Esophagus muscularis mucosa (tissue), 4 donors: Measurements from ENCODE around the gene STON2. TPM values are rescaled to one million over a fixed set of nuclear protein-coding genes. Genes with fewer than 3 reads are reported as not detected.
A peak's percentile ranks its signal among the peaks of the same experiment; 100 is the strongest.

ENCODE experiments used
- DNase-seq: peaks from one replicate; pipeline ENCODE4 v3.0.0-alpha.2; 2017; ENCODE audit errors: extremely low spot score
- H3K27ac ChIP-seq, 4 donors: fragments of 200-600 bp; sonication (generic); replicated peaks in 1 of 4; 1 replicate in 3 of 4; 2 replicates in 1 of 4; pipeline ENCODE4 v1.5.1; 2016 to 2019; ENCODE audit warnings: mild to moderate bottlenecking in 1 of 4
- H3K27me3 ChIP-seq, 4 donors: fragments of 200-600 bp; sonication (generic); one replicate each; pipeline versions ENCODE4 v1.5.1 to v1.6.0; 2016 to 2019
- H3K36me3 ChIP-seq, 4 donors: fragments of 200-600 bp; sonication (generic); one replicate each; pipeline ENCODE4 v1.5.1; 2016 to 2019
- H3K4me1 ChIP-seq, 4 donors: fragments of 200-600 bp; sonication (generic); one replicate each; pipeline ENCODE4 v1.5.1; 2016 to 2019
- H3K4me3 ChIP-seq, 4 donors: fragments of 200-600 bp; sonication (generic); 1 replicate in 2 of 4; 2 replicates in 2 of 4; pipeline ENCODE4 v1.5.1; 2016 to 2019; ENCODE audit warnings: mild to moderate bottlenecking in 4 of 4, moderate library complexity in 1 of 4
- H3K9me3 ChIP-seq, 4 donors: fragments of 200-600 bp; sonication (generic); 1 replicate in 3 of 4; 2 replicates in 1 of 4; pipeline ENCODE4 v1.5.1; 2016 to 2019
- EP300 ChIP-seq: sonication (generic); formaldehyde crosslinking; IDR thresholded peaks from one replicate; pipeline ENCODE4 v1.6.1; 2017; ENCODE audit warnings: antibody characterized with exemption
- POLR2A ChIP-seq: fragments of 450-650 bp; IDR thresholded peaks from one replicate; pipeline ENCODE4 v1.6.1; 2017; ENCODE audit warnings: antibody characterized with exemption, moderate library complexity, mild to moderate bottlenecking, low read depth
- POLR2AphosphoS5 ChIP-seq, 2 donors: sonication (generic); formaldehyde crosslinking; IDR thresholded peaks; one replicate each; pipeline ENCODE4 v1.6.1; 2017; ENCODE audit warnings: antibody characterized with exemption in 2 of 2
- WGBS: methylation state at CpG from one replicate; pipeline ENCODE4 v1.1.5; 2018; 5-methylcytosine and 5-hydroxymethylcytosine counted together
- intact Hi-C: fragments of 100-400 bp; cut with DNase I; formaldehyde crosslinking; loops from one replicate; pipeline ENCODE4 v1.15.1; 2023
- total RNA-seq, 4 donors: library from RNA; depleted of rRNA; stranded (reverse); fragments of >200 nt; gene quantifications; one replicate each; pipeline versions ENCODE4 v1.1.0 to v1.2.1, GENCODE V29; 2016
- TF ChIP-seq, protein P1 (sequence below), 3 experiments: fragments of 200-600 bp in 2 of 3; fragments of 450-650 bp in 1 of 3; sonication (generic) in 2 of 3; IDR thresholded peaks; one replicate each; pipeline ENCODE4 v1.5.1; 2017 to 2019; ENCODE audit warnings: antibody characterized with exemption in 3 of 3, mild to moderate bottlenecking in 2 of 3, moderate library complexity in 1 of 3

STON2 gene
- total RNA-seq, 4 donors from 2014 or later: 7.6 to 9.6 (median 8.8) TPM

DNA sequence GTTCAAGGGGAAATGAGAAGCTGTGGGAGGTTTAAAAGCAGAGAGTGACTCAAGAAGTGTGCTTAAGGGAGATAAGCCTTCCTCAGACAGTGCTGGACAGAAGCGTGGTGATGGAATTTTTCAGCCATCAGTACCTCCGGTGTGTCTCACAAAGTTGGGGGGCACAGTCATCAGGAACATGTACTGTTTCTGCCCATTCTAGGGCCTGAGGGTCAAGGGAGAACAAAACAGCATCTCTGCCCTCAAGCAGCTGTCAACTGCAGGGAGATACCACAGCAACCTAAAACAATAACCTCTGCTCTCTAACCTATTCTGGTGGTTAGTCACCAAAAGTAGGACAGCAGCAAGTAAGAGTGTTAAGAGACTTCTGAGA, 2.0 kb upstream of the STON2 start:
- Histone ChIP-seq H3K9me3 (peaks cover 0 to 6% (median 0%) of the 10 kb centered on the region in 4 donors), H3K36me3 (no peaks in the 10 kb centered on the region), H3K27me3 (no peaks in the 10 kb centered on the region), H3K4me3 (no peak overlapping the region), H3K27ac (no peak overlapping the region), H3K4me1 (peaks cover 0 to 8% (median 0%) of the 10 kb centered on the region in 4 donors)
- TF ChIP-seq POLR2AphosphoS5 (IDR thresholded peaks at IDR 0.05) (no peak), POLR2A (no peak), EP300 (no peak)
- TF ChIP-seq, protein P1, sequence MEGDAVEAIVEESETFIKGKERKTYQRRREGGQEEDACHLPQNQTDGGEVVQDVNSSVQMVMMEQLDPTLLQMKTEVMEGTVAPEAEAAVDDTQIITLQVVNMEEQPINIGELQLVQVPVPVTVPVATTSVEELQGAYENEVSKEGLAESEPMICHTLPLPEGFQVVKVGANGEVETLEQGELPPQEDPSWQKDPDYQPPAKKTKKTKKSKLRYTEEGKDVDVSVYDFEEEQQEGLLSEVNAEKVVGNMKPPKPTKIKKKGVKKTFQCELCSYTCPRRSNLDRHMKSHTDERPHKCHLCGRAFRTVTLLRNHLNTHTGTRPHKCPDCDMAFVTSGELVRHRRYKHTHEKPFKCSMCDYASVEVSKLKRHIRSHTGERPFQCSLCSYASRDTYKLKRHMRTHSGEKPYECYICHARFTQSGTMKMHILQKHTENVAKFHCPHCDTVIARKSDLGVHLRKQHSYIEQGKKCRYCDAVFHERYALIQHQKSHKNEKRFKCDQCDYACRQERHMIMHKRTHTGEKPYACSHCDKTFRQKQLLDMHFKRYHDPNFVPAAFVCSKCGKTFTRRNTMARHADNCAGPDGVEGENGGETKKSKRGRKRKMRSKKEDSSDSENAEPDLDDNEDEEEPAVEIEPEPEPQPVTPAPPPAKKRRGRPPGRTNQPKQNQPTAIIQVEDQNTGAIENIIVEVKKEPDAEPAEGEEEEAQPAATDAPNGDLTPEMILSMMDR (IDR thresholded peaks at IDR 0.05): no peak
- intact Hi-C loops: no loop called here
- WGBS: 75% methylated on average over 2 of the region's 2 CpGs
- no peak for DNase-seq

DNA sequence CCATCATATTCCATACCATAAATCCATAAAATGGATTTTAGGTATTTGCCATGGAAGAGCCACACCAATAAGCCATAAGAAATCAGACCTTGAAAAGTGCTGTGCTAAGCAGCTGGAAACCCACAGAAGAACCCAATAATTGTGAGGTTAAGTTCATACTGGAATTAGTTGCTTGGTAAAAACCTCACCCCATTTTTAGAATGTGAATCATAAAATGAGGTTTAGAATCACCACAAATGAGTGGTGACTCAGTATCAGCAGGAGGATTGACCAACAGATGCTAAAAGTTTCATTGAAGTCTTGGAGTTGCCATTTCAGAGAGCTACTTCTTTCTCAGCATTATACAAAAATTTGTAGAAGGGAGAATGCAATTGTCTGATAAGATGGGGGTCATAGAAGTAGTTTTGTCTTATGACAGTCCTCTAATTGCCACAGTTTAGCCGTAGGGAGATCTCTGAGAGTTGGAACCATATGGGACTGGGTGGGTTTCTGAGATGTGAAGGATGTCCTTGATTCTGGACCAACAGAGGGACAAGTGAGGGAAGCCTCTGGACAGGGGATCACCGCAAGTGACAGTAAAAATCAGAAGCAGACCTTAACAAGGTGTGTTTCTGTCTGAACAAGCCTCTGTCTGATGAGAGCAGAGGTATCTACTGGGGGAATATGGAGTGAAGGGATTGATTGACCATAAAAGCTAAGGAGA, 1.4 kb upstream of the STON2 start:
- 94% methylated on average over 2 of the region's 2 CpGs for WGBS
- H3K27ac ChIP-seq: peak overlapping the region in 1 of 4 donors; percentile 66
- H3K27me3 ChIP-seq: no peaks in the 10 kb centered on the region
- peaks cover 0 to 8% (median 0%) of the 10 kb centered on the region in 4 donors for H3K4me1 ChIP-seq
- intact Hi-C loops: no loop called here
- H3K4me3 ChIP-seq: no peak overlapping the region
- no peaks in the 10 kb centered on the region for H3K36me3 ChIP-seq
- TF ChIP-seq POLR2AphosphoS5 (IDR thresholded peaks at IDR 0.05) (no peak), POLR2A (no peak), EP300 (no peak)
- TF ChIP-seq, protein P1 (IDR thresholded peaks at IDR 0.05): no peak
- H3K9me3 ChIP-seq: peaks cover 0 to 6% (median 0%) of the 10 kb centered on the region in 4 donors
- peak; percentile 77 for DNase-seq

DNA sequence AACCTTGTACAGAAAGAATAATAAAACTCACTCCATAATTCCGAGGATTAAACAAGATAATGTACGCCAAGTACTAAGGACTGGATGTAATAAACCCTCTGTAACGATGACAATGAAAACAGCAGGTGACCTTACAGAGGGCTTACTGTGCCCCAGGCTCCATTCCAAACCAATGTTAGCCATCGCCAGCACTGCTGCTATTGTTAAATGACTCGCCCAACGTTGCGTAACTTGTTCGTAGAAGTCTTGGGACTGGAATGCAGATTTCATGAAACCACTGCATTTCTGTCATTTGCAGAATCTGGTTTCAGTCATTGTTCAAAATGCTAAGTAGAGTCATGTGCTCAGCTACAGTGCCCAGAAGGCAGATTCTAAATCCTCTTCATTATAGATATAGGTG, 728 bp upstream of the STON2 start:
- Histone ChIP-seq H3K9me3 (peaks cover 0 to 6% (median 0%) of the 10 kb centered on the region in 4 donors), H3K4me3 (no peak overlapping the region), H3K27ac (peak overlapping the region in 1 of 4 donors; percentile 66), H3K27me3 (no peaks in the 10 kb centered on the region), H3K4me1 (peaks cover 0 to 8% (median 0%) of the 10 kb centered on the region in 4 donors), H3K36me3 (no peaks in the 10 kb centered on the region)
- intact Hi-C loops: no loop called here
- peak in 1 of 2 donors; percentile 28 for TF ChIP-seq POLR2AphosphoS5 (IDR thresholded peaks at IDR 0.05)
- TF ChIP-seq POLR2A: no peak
- WGBS: 69% methylated on average over 8 of the region's 8 CpGs
- peak; percentile 91 for DNase-seq

DNA sequence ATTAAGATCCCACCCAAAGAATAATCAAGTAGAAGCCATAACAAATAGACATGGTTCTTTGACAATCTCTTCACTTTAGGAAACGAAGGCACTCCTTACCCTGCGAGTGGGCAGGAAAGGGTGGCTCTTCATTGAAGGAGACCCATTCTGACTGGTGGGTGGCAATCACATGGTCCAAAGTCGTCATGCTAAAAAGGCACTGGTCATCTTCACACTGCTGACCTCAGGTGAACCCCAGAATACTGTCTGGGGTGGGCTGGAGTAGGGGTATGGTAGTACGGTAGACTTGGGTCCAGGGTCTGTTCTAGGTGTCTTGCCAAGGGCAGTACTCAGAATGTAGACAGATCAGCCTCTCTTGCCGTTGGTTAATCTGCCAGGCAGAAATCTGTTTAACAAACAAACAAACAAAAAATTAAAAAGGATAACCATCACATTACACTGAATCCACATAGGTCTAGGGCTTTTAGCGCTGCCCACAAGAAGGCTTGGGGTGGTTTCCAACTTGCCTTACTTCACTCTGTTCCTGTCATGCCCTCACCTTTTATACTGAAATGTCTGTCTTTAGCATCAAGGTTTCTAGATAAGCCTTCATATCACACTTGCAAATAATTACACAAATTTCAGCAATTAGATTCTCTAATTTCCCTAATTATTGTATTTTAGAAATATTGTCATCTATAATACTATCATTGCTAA, 1.8 kb downstream of the STON2 start:
- DNase-seq: peak; percentile 64
- Histone ChIP-seq H3K27ac (no peak overlapping the region), H3K36me3 (no peaks in the 10 kb centered on the region), H3K4me3 (no peak overlapping the region), H3K4me1 (peaks cover 0 to 8% (median 0%) of the 10 kb centered on the region in 4 donors), H3K27me3 (no peaks in the 10 kb centered on the region), H3K9me3 (peaks cover 0 to 6% (median 3%) of the 10 kb centered on the region in 4 donors)
- TF ChIP-seq POLR2AphosphoS5 (IDR thresholded peaks at IDR 0.05): no peak
- TF ChIP-seq POLR2A: no peak
- no peak for TF ChIP-seq EP300
- TF ChIP-seq, protein P1 (IDR thresholded peaks at IDR 0.05): no peak
- WGBS: 77% methylated on average over 6 of the region's 6 CpGs
- intact Hi-C loops: no loop called here

DNA sequence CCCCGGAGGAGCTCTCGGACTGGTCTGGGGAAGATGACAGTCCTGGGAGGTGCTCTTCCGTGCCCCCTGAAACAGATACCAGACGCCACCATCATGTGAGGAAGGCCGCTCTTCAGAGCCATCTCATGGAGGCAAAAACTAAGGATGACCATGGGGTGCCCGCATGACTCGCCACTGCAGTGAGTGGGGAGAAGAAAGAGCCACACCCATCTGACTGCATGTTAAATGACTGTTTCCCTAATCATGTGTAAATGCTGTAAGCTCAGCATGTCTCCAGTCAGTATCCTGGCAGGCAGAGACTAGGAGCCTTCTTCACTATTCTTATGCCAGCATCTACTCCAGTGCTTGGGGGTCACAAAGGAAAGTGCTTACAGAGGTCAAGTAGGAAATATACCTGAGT, 4.0 kb downstream of the STON2 start:
- Histone ChIP-seq H3K27me3 (no peaks in the 10 kb centered on the region), H3K9me3 (peaks cover 0 to 8% (median 3%) of the 10 kb centered on the region in 4 donors), H3K36me3 (no peaks in the 10 kb centered on the region), H3K4me1 (peaks cover 0 to 8% (median 0%) of the 10 kb centered on the region in 4 donors), H3K4me3 (no peak overlapping the region), H3K27ac (no peak overlapping the region)
- 94% methylated on average over 7 of the region's 7 CpGs for WGBS
- DNase-seq: peak; percentile 77
- intact Hi-C loops: no loop called here
- TF ChIP-seq POLR2A (no peak), EP300 (no peak), POLR2AphosphoS5 (IDR thresholded peaks at IDR 0.05) (no peak)
- TF ChIP-seq, protein P1 (IDR thresholded peaks at IDR 0.05): no peak
